Right ventricle myocardium inferior (tissue), 1 donor: ENCODE data around the gene GAB4. TPM values are rescaled to one million over a fixed set of nuclear protein-coding genes. Genes with fewer than 3 reads are reported as not detected.
"Not testable (repeated sequence)": the region's sequence is repeated elsewhere in the genome, so short reads cannot be mapped to it uniquely, and the experiment has no call there.

Source experiments
- ATAC-seq: fragments of 200-7000 bp; cut with Tn5 transposase; one replicate; pipeline ENCODE4 v1.9.1; 2020; ENCODE audit warnings: mild to moderate bottlenecking, moderate library complexity
- DNase-seq: peaks from one replicate; pipeline ENCODE4 v3.0.0; 2021; ENCODE audit errors: missing footprints
- intact Hi-C: fragments of 100-400 bp; cut with DNase I; formaldehyde crosslinking; loops from one replicate; pipeline ENCODE4 v1.11.0; 2022
- total RNA-seq: library from RNA; stranded (reverse); fragmentation: NEBNext Ultra II Directional; extraction: Animal tissue kit (Norgen Biotek cat#: 25700); gene quantifications from one replicate; pipeline ENCODE4 v1.2.1, GENCODE V29; 2021
- donor health status: DM: no; HTN: yes; CAD: no; lungs with severe emphysema.

The GAB4 gene
- total RNA-seq, 1 donor from 2014 or later = not detected

DNA sequence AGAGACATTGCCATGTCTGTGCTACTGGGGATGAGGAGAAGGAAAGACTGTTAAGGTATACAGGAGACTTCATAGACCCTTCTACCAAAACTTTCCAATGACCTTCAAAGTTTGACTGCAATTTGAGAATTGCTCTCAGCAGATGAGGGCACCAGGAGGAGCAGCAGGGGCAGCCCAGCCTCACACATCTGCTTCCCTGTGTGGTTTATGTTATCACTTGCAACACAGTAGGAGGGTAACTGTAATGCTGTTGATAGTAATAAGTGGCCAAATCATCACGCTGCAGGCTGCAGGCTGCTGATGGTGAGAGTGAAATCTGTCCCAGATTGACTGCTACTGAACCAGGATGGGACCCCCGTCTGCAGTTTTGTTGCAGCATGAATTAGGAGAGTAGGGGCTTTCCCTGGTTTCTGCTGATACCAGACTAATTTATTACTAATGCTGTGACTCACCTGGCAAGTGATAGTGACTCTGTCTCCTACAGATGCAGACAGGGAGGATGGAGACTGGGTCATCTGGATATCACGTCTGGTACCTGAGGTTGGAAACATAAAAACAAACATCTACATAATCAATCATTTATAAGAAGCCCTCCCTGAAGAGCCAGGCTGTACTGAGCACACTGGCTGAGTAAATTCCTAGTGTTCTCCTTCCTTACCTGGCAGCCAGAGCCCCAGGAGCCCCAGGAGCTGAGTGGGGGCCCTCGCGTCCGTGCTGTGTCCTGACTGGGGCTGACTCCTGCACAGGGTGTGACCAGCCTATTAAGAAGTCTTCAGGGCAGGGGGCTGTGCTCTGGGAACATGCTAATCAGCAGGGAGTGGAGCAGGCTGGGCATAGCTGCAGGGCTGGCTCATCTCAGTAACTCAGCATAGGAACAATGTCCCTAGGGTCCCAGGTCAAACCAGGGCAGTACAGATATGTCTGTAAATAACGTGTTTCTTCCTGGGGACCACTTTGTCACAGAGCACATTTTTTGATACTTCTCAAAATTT, 74.4 kb downstream of the GAB4 start:
- intact Hi-C loops = loop anchor here (5.0 kb wide), 1 partner anchor 124 kb away; no protein-coding TSS in a partner anchor

DNA sequence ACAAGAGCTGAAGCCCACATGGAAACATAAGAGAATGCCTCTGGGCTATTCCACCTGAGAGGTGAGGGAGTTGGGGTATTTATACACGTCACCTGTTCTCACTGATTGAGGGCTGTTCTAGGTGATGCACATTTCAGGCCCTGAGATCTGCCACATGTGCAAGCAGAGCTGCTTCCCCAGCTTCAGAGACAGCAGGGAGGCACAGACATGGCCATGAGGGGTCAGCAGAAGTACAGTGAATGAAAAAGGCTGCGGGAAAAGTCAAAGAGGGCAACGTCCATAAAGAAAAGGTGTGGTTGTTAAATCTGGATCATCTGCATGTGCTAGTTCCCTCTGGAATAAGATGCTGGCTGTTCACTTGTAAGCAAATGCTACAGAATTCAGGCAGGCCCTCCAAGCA, 75.4 kb downstream of the GAB4 start:
- DNase-seq (no peak), ATAC-seq (no peak)
- intact Hi-C loops = loop anchor here (5.0 kb wide), 1 partner anchor 125 kb away; no protein-coding TSS in a partner anchor

More for the DNA sequence above, 74.4 kb downstream of the GAB4 start:
- no peak for ATAC-seq
- DNase-seq = no peak

DNA sequence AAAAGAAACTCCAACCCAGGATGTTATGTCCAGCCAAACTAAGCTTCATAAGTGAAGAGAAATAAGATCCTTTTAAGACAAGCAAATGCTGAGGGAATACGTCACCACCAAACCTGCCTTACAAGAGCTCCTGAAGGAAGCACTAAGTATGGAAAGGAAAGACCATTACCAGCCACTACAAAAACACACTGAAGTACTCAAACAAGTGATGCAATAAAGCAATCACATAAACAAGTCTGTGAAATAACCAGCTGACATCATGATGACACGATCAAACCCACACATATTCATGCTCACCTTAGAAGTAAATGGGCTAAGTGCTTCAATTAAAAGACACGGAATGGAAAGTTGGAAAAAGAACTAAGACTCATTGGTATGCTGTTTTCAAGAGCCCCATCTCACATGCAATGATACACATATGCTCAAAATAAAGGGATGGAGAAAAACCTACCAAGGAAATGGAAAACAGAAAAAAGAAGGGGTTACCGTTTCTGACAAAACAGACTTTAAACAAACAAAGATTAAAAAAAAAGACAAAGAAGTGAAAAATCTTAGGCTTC, 82.5 kb downstream of the GAB4 start:
- ATAC-seq = no peak
- no peak for DNase-seq
- intact Hi-C loops = no loop called here

DNA sequence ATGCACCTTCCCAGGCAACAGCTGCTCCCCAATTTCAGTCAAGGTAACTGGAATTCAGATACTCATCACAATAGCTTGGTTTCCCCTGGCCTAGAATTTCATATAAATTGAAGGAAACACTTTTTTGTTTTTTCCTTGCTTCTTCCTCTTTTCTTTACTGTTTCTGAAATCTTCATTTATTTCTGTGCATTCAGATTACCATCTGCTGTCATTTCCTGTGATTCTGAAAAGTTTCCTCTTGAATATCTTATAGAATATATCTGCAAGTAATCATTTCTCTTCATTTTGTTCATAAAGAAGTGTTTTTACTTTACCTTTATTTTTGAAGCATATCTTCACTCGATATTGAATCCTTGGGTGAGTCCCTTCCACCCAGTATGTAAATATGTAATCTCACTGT, 85.3 kb downstream of the GAB4 start:
- intact Hi-C loops = no loop called here
- DNase-seq (no peak), ATAC-seq (no peak)

DNA sequence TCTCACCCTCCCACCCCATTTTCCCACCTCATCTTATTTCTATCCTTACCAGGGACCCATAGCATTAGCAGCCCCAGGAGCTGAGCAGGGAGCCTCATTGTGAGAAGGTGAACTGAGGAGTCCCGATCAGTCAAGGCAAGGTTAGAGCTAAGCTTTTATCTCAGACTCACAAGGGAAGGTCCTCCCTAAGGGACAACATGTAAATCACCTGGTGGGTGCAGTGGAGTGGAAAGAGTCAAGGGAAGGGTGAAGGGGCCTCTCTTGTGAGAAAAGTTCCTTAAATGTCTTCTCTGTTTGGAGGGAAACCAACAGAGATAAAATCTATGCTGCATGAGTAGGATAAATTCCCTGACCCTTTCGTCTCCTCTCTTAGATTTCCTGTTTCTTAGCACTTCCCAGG, 85.9 kb downstream of the GAB4 start:
- no peak for DNase-seq
- intact Hi-C loops = no loop called here
- ATAC-seq = no peak

DNA sequence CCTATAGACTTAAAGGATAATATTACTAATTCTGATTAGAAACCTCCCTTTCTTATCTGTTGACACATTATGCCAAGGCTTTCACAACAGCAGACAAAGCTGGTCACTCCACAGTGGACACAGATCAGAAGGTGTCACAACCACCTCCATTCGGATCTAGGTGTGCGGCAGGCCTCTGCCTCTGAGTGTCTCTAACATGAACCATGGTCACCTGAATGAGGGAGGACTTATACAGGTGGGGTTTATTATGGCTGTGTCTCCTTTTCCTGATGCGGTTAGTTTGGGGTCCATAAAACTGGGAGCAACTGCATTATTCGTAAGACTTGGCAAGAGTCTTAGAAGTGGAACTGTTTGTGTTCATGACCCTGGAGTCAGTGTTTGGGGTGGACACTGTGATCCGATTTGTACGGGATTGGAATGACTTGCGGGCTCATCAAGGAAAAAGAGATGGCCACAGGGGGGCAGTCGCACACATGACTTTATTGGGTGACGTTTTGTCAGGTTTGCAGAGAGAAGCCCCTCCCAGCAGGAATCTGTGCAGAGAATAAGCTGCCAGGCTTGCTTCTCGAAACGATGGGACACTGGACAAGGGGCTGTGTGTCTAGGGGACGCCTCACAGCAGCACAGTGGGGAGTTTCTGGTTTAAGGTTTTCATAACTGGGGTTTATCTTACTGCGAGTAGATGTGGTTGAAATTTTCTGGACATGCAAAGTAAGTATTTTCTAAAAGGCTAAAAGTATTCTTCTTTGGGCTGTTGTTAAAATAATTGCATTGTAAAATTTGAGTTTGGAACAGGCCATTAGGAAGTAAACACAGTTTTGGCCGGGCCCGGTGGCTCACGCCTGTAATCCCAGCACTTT, 90.6 kb downstream of the GAB4 start:
- no peak for DNase-seq
- intact Hi-C loops = loop anchor here (10.0 kb wide), 1 partner anchor 137 kb away; no protein-coding TSS in a partner anchor
- peak; percentile 23 for ATAC-seq

DNA sequence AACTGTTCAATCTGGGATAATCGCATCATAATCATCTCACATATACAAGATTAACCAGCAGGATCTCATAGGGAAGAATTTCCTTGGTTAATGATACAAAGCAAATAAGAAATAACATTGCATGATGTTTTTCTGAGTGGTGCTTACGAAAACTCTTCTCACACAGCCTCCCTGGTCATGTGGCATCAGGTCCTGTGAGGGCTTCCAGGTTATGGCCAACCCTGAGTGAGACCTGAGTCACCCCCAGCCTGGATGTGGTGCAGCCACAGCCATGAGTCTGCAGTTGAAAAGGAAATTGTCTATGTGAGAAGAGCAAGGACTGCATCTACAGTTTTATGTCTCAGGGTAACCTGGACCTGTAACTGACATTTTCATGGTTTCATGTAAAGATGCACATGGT, 92.3 kb downstream of the GAB4 start:
- ATAC-seq (no peak), DNase-seq (no peak)
- intact Hi-C loops = loop anchor here (10.0 kb wide), 1 partner anchor 139 kb away; no protein-coding TSS in a partner anchor

DNA sequence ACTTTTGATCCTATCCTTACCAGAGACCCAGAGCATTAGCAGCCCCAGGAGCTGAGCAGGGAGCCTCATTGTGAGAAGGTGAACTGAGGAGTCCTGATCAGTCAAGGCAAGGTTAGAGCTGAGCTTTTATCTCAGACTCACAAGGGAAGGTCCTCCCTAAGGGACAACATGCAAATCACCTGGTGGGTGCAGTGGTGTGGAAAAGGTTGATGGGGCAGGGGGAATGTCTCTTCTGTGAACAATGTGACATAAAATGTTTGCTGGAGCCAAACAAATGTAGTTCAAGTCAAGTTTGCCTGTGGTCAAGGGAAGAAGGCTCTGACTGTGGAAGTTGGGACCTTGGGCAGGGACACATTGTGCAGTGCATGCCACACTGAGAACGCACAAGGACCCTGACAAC, 93.1 kb downstream of the GAB4 start:
- DNase-seq, ATAC-seq: not testable (repeated sequence)
- intact Hi-C loops = loop anchor here (10.0 kb wide), 1 partner anchor 140 kb away; no protein-coding TSS in a partner anchor

DNA sequence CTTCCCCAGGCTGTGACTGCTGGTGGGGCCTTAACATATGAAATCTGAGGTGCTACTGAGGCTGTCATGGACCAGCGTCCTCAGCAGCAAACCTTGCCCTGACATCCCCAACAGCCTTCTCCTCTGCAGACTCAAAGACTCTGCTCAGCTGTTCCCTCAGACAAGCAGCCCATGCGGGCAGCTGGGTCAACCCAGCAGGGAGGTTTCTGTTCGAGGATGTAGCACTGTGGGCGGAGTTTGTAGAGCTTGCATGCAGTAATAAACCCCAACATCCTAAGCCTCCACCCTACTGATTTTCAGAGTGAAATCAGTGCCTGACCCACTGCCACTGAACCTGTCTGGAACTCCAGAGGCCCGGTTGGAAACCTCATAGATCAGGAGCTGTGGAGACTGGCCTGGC, 94.0 kb downstream of the GAB4 start:
- DNase-seq = no peak
- ATAC-seq = no peak
- intact Hi-C loops = loop anchor here (10.0 kb wide), 1 partner anchor 141 kb away; no protein-coding TSS in a partner anchor

DNA sequence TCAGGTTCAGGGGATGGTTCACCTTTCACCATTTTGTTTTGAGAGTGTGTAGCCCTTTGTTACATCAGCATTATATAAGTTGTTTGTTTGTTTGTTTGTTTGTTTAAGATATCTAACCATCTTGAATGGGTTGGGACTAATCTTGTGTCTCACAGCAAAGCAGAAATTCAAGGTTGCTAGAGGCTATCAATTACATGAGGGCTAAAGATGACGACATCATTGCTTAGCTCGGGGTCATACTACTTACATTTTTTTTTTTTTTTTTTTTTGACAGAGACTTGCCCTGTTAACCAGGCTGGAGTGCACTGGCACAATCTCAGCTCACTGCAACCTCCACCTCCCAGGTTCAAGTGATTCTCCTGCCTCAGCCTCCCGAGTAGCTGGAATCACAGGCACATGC, 95.7 kb downstream of the GAB4 start:
- intact Hi-C loops = loop anchor here (10.0 kb wide), 1 partner anchor 143 kb away; no protein-coding TSS in a partner anchor

More for the DNA sequence above, 95.7 kb downstream of the GAB4 start:
- DNase-seq (no peak), ATAC-seq (no peak)

Other genes with a start within 250 kb of the GAB4 start
- not detected for gene XKR3, start 182.8 kb downstream of the GAB4 start, total RNA-seq
- gene IL17RA, start 76.8 kb upstream of the GAB4 start, total RNA-seq = 10.9 TPM
- gene TMEM121B, start 113.1 kb upstream of the GAB4 start, total RNA-seq = 2.2 TPM
- gene HDHD5, start 151.1 kb upstream of the GAB4 start, total RNA-seq = 58.9 TPM
- gene ADA2, start 211.2 kb upstream of the GAB4 start, total RNA-seq = 39.6 TPM